ENCODE data around the gene HDAC10. TPM values are rescaled to one million over a fixed set of nuclear protein-coding genes. Genes with fewer than 3 reads are reported as not detected.

HDAC10 gene
- total and polyA plus RNA-seq, 7 donors = 7.2 to 47.4 (median 12.5) TPM

DNA sequence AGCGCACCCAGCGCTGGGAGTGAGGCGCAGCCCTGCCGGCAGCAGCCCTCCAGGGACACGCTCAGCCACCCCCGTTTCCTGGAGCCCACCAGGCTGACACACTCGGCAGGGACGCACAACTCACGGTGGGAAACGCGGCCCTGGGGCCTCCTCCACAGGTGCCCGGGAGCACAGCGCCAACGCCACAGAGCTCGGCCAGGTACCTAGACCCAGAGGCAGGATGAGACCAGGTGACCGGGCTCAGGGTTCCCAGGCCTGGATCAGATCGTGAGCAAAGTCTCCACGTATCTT, 24.2 kb downstream of the HDAC10 start:
- Histone ChIP-seq H3K4me1 (no peaks in the 10 kb centered on the region), H3K27me3 (no peaks in the 10 kb centered on the region), H3K27ac (no peak overlapping the region), H3K4me3 (no peak overlapping the region), H3K36me3 (peaks cover 39 to 79% (median 58%) of the 10 kb centered on the region in 4 donors), H3K9me3 (no peaks in the 10 kb centered on the region)
- TF ChIP-seq, protein P1, sequence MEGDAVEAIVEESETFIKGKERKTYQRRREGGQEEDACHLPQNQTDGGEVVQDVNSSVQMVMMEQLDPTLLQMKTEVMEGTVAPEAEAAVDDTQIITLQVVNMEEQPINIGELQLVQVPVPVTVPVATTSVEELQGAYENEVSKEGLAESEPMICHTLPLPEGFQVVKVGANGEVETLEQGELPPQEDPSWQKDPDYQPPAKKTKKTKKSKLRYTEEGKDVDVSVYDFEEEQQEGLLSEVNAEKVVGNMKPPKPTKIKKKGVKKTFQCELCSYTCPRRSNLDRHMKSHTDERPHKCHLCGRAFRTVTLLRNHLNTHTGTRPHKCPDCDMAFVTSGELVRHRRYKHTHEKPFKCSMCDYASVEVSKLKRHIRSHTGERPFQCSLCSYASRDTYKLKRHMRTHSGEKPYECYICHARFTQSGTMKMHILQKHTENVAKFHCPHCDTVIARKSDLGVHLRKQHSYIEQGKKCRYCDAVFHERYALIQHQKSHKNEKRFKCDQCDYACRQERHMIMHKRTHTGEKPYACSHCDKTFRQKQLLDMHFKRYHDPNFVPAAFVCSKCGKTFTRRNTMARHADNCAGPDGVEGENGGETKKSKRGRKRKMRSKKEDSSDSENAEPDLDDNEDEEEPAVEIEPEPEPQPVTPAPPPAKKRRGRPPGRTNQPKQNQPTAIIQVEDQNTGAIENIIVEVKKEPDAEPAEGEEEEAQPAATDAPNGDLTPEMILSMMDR (IDR thresholded peaks at IDR 0.05) = no peak
- TF ChIP-seq POLR2A (IDR thresholded peaks at IDR 0.05) = no peak
- intact Hi-C loops (cut with DNase I) = no loop called here
- WGBS, 2 donors = 88 to 95% methylated on average over 18 of the region's 18 CpGs
- DNase-seq = no peak

DNA sequence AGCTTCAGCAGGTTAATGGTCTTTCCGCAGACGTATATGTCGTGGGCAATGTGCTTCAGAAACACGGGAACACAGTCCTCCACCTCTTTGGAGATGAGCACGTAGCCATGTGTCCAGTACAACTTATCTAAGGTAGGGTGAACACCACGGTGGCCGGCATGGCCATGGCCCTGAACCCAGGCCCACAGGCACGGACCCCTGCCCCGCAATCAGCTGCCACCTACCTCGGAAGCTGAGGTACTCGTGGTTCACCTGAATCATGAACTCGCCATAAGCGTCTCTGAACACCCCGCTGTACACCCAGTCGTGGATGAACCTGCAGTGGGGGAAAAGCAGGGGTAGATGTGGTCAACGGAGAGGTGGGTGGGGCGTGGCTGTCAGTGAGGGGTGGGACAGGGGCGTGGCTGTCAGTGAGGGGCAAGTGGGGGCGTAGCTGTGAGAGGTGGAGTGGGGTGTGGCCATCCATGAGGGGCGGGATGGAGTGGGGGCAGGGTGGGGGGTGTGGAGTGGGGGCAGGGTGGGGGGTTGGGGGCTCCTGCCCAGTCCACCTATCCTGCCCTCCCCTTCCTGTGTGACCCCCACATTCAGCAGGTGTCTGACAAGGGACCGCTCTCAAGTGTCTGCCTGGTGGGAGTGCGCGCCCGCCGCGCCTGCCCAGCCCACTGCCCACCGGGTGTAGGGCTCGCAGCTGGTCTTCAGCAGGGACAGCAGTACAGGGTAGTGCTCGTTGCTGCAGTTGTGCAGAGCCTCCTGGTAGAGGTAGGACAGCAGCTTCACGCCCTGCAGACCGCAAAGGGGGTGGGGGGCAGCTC, 24.8 kb downstream of the HDAC10 start:
- Histone ChIP-seq H3K27me3 (no peaks in the 10 kb centered on the region), H3K27ac (no peak overlapping the region), H3K4me1 (no peaks in the 10 kb centered on the region), H3K9me3 (no peaks in the 10 kb centered on the region), H3K4me3 (no peak overlapping the region), H3K36me3 (peaks cover 44 to 83% (median 64%) of the 10 kb centered on the region in 4 donors)
- intact Hi-C loops (cut with DNase I) = no loop called here
- DNase-seq = peak; percentile 57
- no peak for TF ChIP-seq EP300 (IDR thresholded peaks at IDR 0.05)
- TF ChIP-seq, protein P1 (IDR thresholded peaks at IDR 0.05) = no peak
- no peak for TF ChIP-seq POLR2AphosphoS5 (IDR thresholded peaks at IDR 0.05)
- no peak for TF ChIP-seq POLR2A (IDR thresholded peaks at IDR 0.05)
- 91 to 92% methylated on average over 31 of the region's 31 CpGs for WGBS, 2 donors

DNA sequence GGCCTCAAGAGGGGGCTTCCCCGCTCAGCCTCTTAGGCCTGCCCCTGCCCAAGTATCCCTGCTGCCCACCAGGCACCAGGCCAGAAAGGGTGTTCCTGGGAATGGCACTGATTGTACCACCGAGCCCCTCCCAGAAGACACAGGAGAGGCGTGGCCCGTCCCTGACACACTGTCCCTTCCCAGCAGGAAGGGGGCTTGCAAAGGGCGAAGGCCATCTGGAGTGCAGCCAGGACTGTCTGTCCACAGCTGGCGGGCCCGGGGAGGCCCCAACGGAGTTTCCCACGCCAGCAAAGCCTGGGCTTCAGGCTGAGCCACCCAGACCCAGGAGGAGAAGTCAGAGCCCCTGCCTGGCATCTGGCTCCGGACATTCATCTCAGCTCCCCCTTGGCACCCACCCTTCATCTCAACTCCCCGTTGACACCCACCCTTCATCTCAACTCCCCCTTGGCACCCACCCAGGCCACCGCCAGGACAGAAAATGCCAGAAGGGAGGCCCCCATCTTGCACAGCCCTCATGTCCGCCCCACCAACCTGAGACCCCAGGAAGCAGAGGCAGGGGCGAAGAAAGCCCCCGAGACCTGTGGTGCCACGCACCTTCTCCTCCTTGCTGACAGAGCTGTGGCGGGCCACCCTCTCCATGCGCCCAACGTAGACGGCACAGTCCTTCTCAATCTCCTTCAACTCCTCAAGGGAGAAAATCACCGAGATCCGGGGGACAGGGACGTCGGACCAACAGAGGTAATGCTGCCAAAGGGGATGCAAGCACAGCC, 25.7 kb downstream of the HDAC10 start:
- H3K36me3 ChIP-seq = peaks cover 53 to 92% (median 72%) of the 10 kb centered on the region in 4 donors
- no peak overlapping the region for H3K4me3 ChIP-seq
- peak; percentile 62 for DNase-seq
- WGBS, 2 donors = 72 to 83% methylated on average over 24 of the region's 24 CpGs
- H3K27ac ChIP-seq = no peak overlapping the region
- H3K4me1 ChIP-seq = no peaks in the 10 kb centered on the region
- no peaks in the 10 kb centered on the region for H3K27me3 ChIP-seq
- no peaks in the 10 kb centered on the region for H3K9me3 ChIP-seq
- intact Hi-C loops (cut with DNase I) = no loop called here
- TF ChIP-seq POLR2A (IDR thresholded peaks at IDR 0.05) (no peak), EP300 (IDR thresholded peaks at IDR 0.05) (no peak), POLR2AphosphoS5 (IDR thresholded peaks at IDR 0.05) (no peak)
- TF ChIP-seq, protein P1 (IDR thresholded peaks at IDR 0.05) = no peak

DNA sequence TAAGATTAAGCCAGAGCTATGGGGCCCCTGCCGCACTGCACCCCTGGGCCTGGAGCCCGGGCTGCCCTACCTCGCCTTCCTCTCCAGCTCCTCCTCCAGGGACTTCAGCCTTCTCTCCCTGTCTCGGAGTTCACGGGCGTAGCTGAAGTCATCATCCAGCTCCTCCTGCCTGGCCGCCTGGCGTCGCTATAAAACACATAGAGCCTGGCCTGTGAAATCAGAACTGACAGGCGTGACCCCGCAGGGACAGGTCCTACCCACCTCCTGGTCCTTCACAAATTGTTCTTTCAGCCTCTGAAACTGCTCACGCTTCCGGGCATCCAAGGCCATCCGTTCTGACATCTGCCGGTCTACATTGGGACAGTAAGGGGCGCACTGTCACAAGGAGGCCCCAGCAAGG, 27.0 kb downstream of the HDAC10 start:
- intact Hi-C loops (cut with DNase I) = no loop called here
- Histone ChIP-seq H3K27me3 (no peaks in the 10 kb centered on the region), H3K4me3 (no peak overlapping the region), H3K9me3 (no peaks in the 10 kb centered on the region), H3K4me1 (peaks cover 0 to 13% (median 8%) of the 10 kb centered on the region in 4 donors), H3K27ac (no peak overlapping the region), H3K36me3 (peaks cover 55 to 90% (median 70%) of the 10 kb centered on the region in 4 donors)
- no peak for DNase-seq
- WGBS, 2 donors = 93 to 95% methylated on average over 16 of the region's 16 CpGs
- TF ChIP-seq EP300 (IDR thresholded peaks at IDR 0.05) = no peak
- TF ChIP-seq POLR2AphosphoS5 (IDR thresholded peaks at IDR 0.05) = no peak
- TF ChIP-seq, protein P1 (IDR thresholded peaks at IDR 0.05) = no peak
- no peak for TF ChIP-seq POLR2A (IDR thresholded peaks at IDR 0.05)
